ENCODE measurements around the gene DMAC2L.

Gene DMAC2L

DNA sequence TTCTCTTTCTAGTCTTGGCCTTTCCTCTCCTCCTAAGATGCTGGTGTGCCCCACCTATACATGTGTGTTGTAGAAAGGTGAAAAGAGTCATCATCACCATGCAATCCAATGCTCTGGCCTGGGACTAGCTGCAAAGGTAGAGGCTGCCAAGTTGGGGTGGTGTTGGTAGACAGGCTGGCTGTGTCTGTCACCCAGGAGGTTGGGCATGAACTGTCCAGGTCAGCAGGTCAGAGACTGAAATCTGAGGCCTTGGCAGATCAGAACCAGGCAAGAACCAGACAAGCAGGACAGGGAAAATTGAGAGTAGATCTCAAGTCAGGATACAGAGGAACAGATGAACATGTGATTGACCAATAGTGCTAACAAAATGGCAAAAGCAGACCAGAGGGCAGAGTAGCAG, 26.3 kb upstream of the DMAC2L start:
- H2AFZ ChIP-seq (ENCODE audit: low read length) = no peak overlapping the region
- no peaks in the 10 kb centered on the region for H3K27me3 ChIP-seq (replicated peaks; ENCODE audit: insufficient read depth, low read length)
- no peaks in the 10 kb centered on the region for H4K20me1 ChIP-seq (ENCODE audit: insufficient read depth, low read length)
- no peak overlapping the region for H3K4me2 ChIP-seq (ENCODE audit: low read depth, low read length)
- no peak overlapping the region for H3K4me3 ChIP-seq (ENCODE audit: low read length)
- H3K79me2 ChIP-seq (ENCODE audit: low read length) = no peaks in the 10 kb centered on the region
- DNase-seq = no peak
- TF ChIP-seq, protein P1, sequence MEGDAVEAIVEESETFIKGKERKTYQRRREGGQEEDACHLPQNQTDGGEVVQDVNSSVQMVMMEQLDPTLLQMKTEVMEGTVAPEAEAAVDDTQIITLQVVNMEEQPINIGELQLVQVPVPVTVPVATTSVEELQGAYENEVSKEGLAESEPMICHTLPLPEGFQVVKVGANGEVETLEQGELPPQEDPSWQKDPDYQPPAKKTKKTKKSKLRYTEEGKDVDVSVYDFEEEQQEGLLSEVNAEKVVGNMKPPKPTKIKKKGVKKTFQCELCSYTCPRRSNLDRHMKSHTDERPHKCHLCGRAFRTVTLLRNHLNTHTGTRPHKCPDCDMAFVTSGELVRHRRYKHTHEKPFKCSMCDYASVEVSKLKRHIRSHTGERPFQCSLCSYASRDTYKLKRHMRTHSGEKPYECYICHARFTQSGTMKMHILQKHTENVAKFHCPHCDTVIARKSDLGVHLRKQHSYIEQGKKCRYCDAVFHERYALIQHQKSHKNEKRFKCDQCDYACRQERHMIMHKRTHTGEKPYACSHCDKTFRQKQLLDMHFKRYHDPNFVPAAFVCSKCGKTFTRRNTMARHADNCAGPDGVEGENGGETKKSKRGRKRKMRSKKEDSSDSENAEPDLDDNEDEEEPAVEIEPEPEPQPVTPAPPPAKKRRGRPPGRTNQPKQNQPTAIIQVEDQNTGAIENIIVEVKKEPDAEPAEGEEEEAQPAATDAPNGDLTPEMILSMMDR (IDR thresholded peaks at IDR 0.05; ENCODE audit: low read length) = no peak
- TF ChIP-seq EZH2phosphoT487 (IDR thresholded peaks at IDR 0.05; ENCODE audit: low read length) = no peak
- no peak for TF ChIP-seq EZH2 (optimal IDR thresholded peaks at IDR 0.05; ENCODE audit: low read depth, low read length)
- no peaks in the 10 kb centered on the region for H3F3A ChIP-seq (ENCODE audit: insufficient read depth, low read length)
- H3K27ac ChIP-seq (ENCODE audit: low read length) = no peak overlapping the region
- H3K9ac ChIP-seq (ENCODE audit: low read length) = no peak overlapping the region
- no peaks in the 10 kb centered on the region for H3K4me1 ChIP-seq (ENCODE audit: low read length)
- H3K36me3 ChIP-seq (replicated peaks; ENCODE audit: insufficient read depth, low read length) = no peaks in the 10 kb centered on the region
- no peaks in the 10 kb centered on the region for H3K9me2 ChIP-seq (replicated peaks; ENCODE audit: insufficient read depth, low read length)
- H3K9me3 ChIP-seq (replicated peaks; ENCODE audit: insufficient read depth, low read length) = no peaks in the 10 kb centered on the region

DNA sequence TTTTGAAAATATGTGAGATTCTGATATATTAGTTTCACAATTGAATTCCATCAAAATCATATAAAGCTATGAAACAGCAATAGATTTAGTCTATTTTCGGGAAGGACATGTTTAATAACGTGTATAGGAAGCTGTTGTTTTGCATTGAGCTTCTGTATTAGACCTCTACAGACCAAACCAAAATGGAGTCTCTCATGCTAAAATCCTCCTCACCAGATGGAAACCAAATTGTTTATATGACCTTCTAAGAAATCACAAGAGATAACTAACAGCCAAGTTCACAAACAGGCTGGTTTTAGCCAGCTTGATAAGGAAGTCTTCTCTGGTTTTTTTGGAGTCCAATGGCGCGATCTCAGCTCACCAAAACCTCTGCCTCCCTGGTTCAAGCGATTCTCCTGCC, 24.0 kb upstream of the DMAC2L start:
- no peak for DNase-seq
- Histone ChIP-seq H3K9me3 (replicated peaks; ENCODE audit: insufficient read depth, low read length) (no peaks in the 10 kb centered on the region), H3K79me2 (ENCODE audit: low read length) (no peaks in the 10 kb centered on the region), H3K4me2 (ENCODE audit: low read depth, low read length) (no peak overlapping the region), H2AFZ (ENCODE audit: low read length) (no peak overlapping the region), H4K20me1 (ENCODE audit: insufficient read depth, low read length) (no peaks in the 10 kb centered on the region), H3K9me2 (replicated peaks; ENCODE audit: insufficient read depth, low read length) (no peaks in the 10 kb centered on the region), H3K27ac (ENCODE audit: low read length) (no peak overlapping the region), H3K9ac (ENCODE audit: low read length) (no peak overlapping the region), H3K4me1 (ENCODE audit: low read length) (no peaks in the 10 kb centered on the region), H3K27me3 (replicated peaks; ENCODE audit: insufficient read depth, low read length) (no peaks in the 10 kb centered on the region), H3K4me3 (ENCODE audit: low read length) (no peak overlapping the region), H3F3A (ENCODE audit: insufficient read depth, low read length) (no peaks in the 10 kb centered on the region), H3K36me3 (replicated peaks; ENCODE audit: insufficient read depth, low read length) (no peaks in the 10 kb centered on the region)
- no peak for TF ChIP-seq EZH2 (optimal IDR thresholded peaks at IDR 0.05; ENCODE audit: low read depth, low read length)
- TF ChIP-seq EZH2phosphoT487 (IDR thresholded peaks at IDR 0.05; ENCODE audit: low read length) = no peak
- TF ChIP-seq, protein P1 (IDR thresholded peaks at IDR 0.05; ENCODE audit: low read length) = no peak

DNA sequence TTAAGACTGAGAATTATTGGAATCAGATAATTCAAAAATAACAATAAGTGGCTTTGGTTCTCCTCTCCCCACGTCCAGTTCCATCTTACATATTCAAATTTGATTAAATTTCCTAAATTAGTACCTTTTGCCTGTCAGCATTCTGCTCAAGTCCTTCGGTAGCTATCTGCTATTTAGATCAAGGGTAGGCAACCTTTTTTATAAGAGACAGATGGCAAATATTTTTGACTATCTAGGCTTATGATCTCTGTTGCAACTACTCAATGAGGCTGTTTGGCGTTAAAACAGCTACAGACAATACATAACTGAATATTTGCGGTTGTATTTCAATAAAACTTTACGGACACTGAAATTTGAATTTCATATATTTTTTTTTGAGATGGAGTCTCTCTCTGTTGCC, 21.8 kb upstream of the DMAC2L start:
- Histone ChIP-seq H3K36me3 (replicated peaks; ENCODE audit: insufficient read depth, low read length) (no peaks in the 10 kb centered on the region), H3K9ac (ENCODE audit: low read length) (no peak overlapping the region), H3K4me3 (ENCODE audit: low read length) (no peak overlapping the region), H3K27me3 (replicated peaks; ENCODE audit: insufficient read depth, low read length) (no peaks in the 10 kb centered on the region), H3F3A (ENCODE audit: insufficient read depth, low read length) (no peaks in the 10 kb centered on the region), H4K20me1 (ENCODE audit: insufficient read depth, low read length) (no peaks in the 10 kb centered on the region), H3K4me1 (ENCODE audit: low read length) (no peaks in the 10 kb centered on the region), H3K9me2 (replicated peaks; ENCODE audit: insufficient read depth, low read length) (no peaks in the 10 kb centered on the region), H2AFZ (ENCODE audit: low read length) (no peak overlapping the region), H3K79me2 (ENCODE audit: low read length) (no peaks in the 10 kb centered on the region), H3K9me3 (replicated peaks; ENCODE audit: insufficient read depth, low read length) (no peaks in the 10 kb centered on the region), H3K27ac (ENCODE audit: low read length) (no peak overlapping the region), H3K4me2 (ENCODE audit: low read depth, low read length) (no peak overlapping the region)
- TF ChIP-seq EZH2phosphoT487 (IDR thresholded peaks at IDR 0.05; ENCODE audit: low read length) (no peak), EZH2 (optimal IDR thresholded peaks at IDR 0.05; ENCODE audit: low read depth, low read length) (no peak)
- TF ChIP-seq, protein P1 (IDR thresholded peaks at IDR 0.05; ENCODE audit: low read length) = no peak
- no peak for DNase-seq
